GM21423 (cell line): ENCODE data around the gene GJA9.
"Not testable (repeated sequence)": the region's sequence is repeated elsewhere in the genome, so short reads cannot be mapped to it uniquely, and the experiment has no call there.

Source experiments
- ATAC-seq: cut with Tn5 transposase; IDR thresholded peaks from one replicate; pipeline ENCODE4 v1.9.1; 2021; ENCODE audit warnings: mild to moderate bottlenecking, moderate library complexity; ENCODE audit not compliant: unreplicated experiment

GJA9 gene

GRCh38 chr1:38875811-38876210, 5.6 kb downstream of the GJA9 start:
- no peak for ATAC-seq

GRCh38 chr1:38873027-38873969, 8.1 kb downstream of the GJA9 start, which contains the start of gene MYCBP:
TSS of gene MYCBP (minus strand) at chr1:38873348. CDS start at chr1:38873305, 43 bp downstream.
- ATAC-seq: peak; percentile 95

GRCh38 chr1:38872401-38873026, 8.9 kb downstream of the GJA9 start:
- peak; percentile 26 for ATAC-seq

DNA sequence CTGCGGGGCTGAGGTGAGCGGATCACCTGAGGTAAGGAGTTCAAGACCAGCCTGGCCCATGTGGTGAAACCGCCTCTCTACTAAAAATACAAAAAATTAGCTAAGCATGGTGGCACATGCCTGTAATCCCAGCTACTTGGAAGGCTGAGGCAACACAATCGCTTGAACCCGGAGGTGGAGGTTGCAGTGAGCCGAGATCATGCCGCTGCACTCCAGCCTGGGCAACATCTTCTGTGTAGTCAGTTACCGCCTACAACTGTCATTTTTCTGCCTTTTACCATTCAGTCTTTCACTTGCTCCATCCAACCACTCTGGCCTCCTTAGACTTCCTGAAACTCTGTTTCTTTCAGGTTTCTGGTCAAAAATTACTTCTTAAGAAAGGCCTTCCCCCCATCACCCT, 10.4 kb downstream of the GJA9 start:
- ATAC-seq: no peak

- no peak for ATAC-seq
Observed at GRCh38 chr1:38867208-38867607, 14.2 kb downstream of the GJA9 start.

DNA sequence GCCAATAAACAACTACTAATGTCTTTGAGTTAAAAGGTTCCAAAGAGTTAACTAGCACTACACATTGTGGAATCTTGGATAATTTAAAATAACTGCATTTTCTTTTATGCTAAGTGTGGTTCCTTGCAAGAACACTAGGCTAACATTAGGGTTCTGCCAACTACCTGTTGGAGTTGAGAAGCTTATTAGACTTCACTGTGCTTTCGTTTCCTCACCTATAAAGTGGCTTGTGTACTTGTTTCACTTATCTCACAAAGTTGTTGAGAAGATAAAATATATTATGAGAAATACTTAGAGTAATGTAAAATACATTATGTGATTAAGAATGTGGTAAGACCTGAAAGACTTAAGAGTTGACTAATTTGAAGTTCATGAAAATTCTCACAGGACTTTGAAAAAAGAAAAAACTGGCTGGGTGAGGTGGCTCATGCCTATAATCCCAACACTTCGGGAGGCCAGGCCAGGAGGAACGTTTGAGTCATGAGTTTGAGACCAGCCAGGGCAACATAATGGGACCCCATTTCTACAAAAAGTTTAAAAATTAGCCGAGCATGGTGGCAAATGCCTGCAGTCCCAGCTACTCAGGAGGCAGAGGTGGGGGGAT, 16.2 kb downstream of the GJA9 start:
- ATAC-seq: no peak

DNA sequence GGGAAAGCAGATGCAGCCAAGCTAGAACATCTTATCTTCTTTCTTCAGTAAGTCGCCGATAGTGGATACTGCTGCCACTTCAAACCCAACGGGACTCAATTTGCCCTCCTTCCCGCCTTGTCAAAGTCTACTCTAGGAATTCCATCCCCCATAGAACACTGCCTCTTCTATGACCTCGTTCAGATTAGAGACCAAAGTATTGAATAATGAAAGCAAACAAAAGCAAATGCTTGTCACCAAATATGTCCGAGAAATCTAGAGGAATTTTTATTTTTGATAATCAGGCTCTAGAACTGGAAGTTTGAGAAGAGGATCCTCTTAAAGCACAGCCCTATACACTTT, 21.0 kb downstream of the GJA9 start:
- ATAC-seq: no peak

DNA sequence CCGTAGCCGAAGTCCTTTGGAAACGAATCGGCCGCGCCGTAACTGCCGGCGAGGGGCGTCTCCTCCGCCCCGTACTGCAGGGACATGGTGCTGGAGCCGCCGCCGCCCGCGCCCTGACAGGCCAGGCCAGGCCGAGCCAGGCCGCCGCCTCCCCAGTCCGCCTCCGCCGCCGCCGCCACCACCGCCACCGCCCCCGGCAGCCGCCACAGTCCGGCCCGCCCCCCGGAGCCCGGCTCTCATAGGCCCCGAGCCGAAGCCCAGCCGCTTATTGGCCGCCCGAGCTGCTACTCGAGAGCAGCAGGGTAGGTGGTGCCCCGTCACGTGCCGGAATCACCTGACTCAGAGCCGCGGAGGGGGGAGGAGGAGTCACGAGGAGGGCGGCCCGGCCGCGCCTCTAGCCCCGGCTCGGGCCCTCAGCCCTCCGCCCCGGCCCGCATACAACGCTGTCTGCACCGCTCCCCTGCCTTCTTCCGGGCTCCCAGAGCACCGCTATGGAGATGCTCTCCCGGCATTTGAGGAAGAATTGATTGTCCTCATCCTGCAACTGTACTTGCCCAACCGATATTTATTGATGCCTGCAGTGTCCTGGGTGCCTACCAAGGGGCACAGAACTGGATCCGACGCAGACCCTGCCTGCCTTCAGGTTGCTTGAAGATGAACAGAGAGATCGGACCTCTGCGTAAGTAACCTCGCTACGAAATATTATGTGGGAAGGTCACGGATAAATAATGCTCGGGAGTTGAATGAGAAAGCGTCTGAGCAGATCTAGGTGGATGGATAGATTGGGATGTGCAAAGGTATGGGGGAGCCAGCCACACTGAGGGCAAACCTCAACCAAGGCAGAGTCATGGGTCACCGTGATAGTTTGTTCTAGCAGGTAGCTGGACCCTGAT, 21.6 kb downstream of the GJA9 start, which contains the start of gene RRAGC:
Gene RRAGC (minus strand): TSS at position 212 of the 893 bp plus-strand sequence. CDS start 126 bp downstream, at position 86.
- ATAC-seq: peak; percentile 90

DNA sequence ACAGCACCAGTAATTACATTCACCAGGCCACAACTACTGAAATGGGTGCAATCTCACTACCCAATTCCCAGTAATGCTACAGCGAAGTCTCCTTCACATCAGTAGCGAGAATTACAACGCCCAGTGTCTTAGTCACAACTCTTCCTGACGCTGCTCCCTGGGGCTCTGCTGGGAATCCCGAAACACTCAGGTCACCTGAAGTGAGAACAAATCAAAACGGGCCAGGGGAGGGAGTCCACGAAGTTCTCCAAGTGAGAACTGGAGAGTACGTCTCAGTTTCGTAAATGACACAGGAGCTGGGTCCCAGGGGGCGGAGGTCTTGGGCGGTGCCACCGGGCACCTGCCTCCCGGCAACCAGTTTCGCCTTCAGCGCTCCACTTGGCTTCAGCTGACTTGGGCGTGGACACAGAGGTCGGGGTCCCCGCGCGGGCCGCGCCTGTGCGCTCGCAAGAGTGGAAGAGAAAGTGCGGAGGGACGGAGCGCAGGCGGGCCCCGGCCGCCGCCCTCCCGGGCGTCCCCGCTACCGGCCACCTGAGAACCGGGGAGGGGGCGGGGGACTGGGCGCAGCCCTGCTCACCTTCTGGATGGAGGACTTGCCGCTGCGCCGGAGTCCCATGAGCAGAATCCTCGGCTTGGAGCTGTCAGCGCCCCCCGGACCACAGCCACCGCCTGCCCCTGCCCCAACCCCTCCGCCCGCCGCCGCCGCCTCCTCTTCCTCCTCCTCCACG, 22.4 kb downstream of the GJA9 start:
- ATAC-seq: peak; percentile 36

DNA sequence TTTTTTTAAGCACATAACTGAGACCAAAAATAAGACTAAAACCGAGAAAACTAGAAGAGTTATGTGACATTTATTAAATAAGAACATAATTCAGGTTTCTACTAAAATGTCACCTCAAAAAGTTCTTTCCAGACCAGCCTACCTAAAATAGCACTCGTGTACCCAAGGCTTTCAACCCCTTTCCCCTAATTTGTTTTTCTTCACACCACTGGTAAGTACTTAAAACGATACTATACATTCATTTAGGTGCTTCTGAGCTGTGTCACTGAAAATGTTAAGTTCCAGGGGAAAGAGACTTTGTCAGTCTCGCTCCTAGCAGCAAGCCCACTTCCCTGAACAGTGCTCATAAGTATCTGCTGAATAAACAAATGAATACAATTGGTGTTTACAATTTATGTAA, 28.6 kb downstream of the GJA9 start:
- ATAC-seq: no peak

DNA sequence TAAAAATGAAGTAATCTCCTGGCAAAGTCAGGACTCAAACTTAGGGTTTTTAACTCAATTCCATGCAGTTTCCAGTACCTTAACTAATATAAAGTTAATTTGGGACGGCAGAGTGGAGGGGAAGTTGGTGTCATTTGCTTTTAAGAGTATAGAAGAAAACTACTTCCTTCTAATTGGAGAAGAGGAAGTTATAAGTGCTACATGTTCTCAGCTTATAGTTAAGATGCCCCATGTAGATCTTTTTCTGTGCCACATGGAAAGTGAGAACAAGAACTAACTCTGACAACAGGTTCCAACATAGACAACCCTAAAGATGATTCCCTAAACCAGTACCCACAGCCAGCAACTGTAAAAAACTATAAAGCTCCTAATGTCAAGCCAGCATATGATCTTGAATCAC, 33.3 kb downstream of the GJA9 start:
- no peak for ATAC-seq

DNA sequence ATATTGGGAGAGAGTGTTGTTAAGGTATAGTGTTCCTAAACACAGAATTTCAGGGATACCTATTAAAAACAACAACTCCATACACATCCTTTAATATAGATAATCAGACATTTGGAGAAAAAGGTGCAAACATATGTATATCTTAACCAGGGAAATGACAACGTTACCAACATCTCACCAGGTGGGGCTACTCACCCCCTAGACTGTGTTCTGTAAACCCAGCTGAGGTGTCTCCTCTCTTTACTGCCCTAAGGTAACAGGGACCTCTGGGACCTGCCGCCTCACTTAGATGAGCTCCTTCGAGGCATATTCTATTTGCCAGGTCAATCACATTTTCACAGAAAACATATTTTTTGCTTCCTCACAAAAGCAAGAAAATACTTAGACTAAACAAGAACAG, 35.2 kb downstream of the GJA9 start:
- ATAC-seq: no peak

DNA sequence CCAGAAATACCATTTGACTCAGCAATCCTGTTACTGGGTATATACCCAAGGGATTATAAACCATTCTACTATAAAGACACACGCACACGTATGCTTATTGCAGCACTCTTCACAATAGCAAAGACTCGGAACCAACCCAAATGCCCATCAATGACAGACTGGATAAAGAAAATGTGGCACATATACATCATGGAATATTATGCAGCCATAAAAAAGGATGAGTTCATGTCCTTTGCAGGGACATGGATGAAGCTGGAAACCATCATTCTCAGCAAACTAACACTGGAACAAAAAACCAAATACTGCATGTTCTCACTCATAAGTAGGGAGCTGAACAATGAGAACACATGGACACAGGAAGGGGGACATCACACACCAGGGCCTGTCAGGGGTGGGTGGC, 36.3 kb downstream of the GJA9 start:
- ATAC-seq: not testable (repeated sequence)

DNA sequence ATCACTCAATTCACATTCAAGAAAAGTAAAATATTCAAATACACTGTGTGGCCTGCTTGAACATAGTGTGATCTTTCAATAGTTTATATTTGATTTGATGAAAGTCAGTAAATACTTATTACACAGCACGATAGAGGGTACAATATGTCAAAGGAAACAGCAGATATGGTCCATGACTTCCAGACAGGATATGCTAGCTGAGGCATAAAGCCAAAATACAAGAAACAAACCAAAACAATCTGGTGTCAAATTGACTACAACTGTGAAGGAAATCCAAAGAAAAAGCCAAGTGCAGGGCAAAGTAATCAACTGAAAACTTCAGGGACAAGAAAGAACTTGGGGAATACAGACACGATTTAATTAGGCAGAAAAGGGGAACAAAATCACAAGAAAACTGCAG, 41.1 kb downstream of the GJA9 start:
- no peak for ATAC-seq

- ATAC-seq: no peak
Observed at GRCh38 chr1:38839363-38839762, 42.0 kb downstream of the GJA9 start.

DNA sequence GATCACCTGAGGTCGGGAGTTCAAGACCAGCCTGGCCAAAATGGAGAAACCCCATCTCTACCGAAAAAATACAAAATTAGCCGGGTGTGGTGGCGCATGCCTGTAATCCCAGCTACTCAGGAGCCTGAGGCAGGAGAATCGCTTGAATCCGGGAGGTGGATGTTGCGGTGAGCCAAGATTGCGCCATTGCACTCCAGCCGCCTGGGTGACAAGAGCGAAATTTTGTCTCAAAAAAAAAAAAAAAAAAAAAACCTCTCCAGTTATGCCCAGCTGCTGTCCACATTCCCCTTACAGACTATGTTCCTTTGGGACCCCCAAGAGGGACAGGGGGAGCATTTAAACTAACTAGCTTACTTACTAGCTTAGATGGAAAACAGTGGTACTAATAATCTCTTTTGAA, 45.1 kb downstream of the GJA9 start:
- ATAC-seq: not testable (repeated sequence)

DNA sequence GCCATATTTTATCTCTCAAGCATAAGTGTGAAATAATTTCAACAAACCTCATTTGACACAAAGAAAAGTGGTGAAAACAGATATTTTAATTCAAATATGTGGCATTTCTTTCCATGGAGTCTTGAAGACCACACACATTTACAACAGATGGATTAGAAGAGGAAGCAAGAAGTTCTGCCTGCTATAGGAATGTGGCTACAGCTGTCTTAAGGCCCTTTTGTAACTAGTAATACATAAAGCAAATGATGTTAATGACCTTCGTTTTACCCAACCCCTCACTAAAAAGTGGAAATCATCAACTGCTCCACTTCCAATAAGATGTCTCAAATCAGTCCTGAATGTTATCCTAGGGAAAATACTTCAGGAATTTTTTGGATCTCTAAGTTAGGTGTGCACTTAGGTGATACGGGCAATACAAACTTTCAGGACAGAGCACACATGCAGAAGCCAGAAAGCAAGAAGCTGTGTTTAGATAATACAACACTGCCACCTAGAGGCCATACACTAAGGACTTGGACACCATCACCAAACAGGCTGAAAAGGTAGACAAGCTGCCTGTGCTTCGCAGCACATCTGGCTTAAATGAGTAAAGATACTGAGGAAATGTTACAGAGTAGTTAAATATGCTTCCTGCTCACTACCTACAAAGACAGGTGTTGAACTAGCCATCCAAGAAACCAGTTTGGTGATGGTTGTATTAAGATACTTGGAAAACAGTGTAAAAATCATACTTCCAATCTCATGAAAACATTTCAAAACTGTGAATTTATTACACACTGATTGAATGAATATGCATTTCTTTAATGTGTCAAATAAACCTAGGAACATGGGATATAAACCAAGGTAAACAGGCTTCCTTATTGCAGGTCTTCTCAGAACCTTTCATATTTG, 46.2 kb downstream of the GJA9 start:
- no peak for ATAC-seq

GRCh38 chr1:38834221-38834782, 47.1 kb downstream of the GJA9 start:
- no peak for ATAC-seq

DNA sequence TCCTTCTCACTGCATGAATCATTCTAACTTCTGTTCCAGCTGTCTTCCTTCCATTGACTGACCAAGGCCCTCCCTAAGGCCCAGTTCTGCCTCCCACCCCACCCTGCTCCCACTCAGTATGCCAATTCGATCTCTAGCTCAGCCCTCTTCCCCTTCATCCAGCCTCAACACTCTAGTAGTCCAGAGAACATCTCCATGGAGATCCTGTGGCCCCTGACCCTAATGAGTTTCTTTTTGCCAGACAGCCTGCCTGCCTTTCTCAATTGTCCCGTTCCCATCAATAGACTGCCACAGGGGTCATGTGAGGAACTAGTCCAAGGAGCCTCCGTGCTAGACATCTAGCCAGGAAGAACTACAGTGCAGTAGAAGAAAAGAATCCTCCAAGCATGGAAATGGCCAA, 48.2 kb downstream of the GJA9 start:
- ATAC-seq: no peak
